Fibroblast of the aortic adventitia (primary cell): ENCODE data around the gene AMIGO3. TPM values are rescaled to one million over a fixed set of nuclear protein-coding genes. Genes with fewer than 3 reads are reported as not detected.
"Not testable (repeated sequence)": the region's sequence is repeated elsewhere in the genome, so short reads cannot be mapped to it uniquely, and the experiment has no call there.

ENCODE experiments used
- DNase-seq: peaks from one replicate; pipeline ENCODE4 v3.0.0-alpha.2; 2010; ENCODE audit warnings: low read depth
- H3K4me3 ChIP-seq: 2 replicates; pipeline ENCODE4 v1.5.1; 2011; ENCODE audit warnings: low read depth, mild to moderate bottlenecking, control low read depth, low read length, moderate library complexity
- CTCF ChIP-seq: IDR thresholded peaks from 2 replicates; pipeline ENCODE4 v1.5.1; 2011; ENCODE audit warnings: mild to moderate bottlenecking, low read length, control low read depth, inconsistent platforms; ENCODE audit not compliant: insufficient read depth
- total RNA-seq: library from RNA; depleted of rRNA; stranded (reverse); fragments of >200 nt; gene quantifications from 2 replicates; pipeline ENCODE4 v1.2.3, GENCODE V29; 2012; ENCODE audit warnings: low replicate concordance

AMIGO3 gene
- total RNA-seq, 1 donor, result 0.27 TPM

- no peak for TF ChIP-seq CTCF
- no peak overlapping the region for H3K4me3 ChIP-seq
- no peak for DNase-seq
Observed at GRCh38 chr3:49699281-49699979, 20.1 kb downstream of the AMIGO3 start.

DNA sequence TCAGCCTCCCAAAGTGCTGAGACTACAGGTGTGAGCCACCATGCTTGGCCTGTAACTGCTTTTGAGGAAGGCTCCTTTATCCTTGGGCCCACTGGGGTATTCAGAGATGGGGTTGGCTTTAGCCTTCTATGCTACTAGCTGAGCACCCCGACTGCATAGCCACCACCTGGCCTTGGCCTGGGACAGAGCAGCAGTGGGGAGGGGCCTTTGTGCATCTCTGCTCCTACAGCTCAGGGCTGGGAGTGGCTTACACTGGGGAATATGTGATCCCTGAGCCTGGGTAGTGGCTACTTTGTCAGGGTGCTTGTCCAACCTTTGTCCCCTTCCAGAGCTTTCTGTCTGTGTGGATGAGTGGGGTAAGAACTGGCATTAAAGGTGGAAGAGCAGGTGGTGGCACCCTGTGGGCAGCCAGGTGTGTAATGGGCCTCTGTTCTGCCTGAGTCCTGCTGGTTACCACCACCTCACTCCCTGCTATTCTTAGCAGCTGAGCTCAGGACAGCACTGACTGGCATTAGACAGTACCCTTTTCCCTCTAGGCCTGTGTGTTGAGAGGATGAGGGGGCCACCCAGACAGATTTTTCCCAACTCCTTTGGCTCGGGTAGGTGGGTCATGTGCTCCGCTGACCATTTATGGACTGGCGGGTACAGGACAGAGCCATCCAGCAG, 24.0 kb downstream of the AMIGO3 start:
- H3K4me3 ChIP-seq, DNase-seq: not testable (repeated sequence)

- H3K4me3 ChIP-seq, DNase-seq: not testable (repeated sequence)
Observed at GRCh38 chr3:49694409-49695070, 24.9 kb downstream of the AMIGO3 start.

GRCh38 chr3:49691481-49691880, 28.0 kb downstream of the AMIGO3 start:
- H3K4me3 ChIP-seq, DNase-seq: not testable (repeated sequence)

DNA sequence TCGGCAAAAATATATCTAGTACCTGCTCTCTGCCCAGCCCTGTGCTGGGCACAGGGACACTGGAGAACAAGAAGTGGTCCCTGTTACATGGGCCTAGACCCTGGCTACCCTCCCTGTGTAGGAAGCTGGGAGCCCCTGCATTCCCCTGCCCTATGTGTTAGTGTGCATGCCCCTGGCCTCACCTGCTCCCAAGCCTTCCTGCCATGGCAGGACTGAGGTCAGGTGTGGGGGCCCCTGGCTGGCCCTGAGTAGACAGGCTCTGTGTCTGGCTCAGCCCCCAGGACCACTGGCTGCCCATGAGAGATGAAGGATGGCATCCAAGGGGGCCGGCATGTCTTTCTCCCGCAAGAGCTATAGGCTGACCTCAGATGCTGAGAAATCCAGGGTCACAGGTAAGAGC, 28.6 kb downstream of the AMIGO3 start:
- H3K4me3 ChIP-seq, result peak overlapping the region; percentile 18
- not testable (repeated sequence) for DNase-seq

DNA sequence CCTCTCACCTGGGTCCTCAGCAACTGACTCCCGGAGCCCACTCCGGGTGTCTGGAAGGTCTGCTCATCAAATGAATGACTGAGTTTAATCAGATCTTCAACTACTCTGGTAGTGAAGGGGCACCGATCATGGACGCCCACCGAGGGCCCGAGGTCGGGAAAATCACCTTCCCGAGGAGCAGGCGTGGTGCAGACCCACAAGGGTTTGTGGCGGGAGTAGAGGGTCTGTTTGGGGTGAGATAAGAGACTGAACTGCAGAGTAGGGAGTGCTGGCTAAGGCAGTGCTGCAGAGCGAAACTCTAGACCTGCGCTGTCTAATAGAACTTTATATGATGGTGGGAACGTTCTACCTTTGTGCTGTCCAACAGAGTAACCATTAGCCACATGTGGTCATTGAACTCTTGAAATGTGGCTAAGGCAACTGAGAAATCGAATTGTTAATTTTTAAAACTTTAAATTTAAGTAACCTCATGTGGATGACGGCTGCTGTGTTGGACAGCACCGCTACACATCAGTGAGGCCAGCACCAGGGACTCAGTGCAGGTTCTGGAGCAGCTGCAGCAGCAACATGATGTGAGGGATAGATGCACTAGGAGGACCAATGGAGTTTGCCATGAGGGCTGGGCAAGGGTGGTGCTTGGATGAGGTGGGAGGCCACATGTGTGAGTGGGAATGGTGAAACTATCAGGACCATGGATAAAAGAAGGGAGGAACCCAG, 29.4 kb downstream of the AMIGO3 start:
- H3K4me3 ChIP-seq, result peak overlapping the region; percentile 93
- DNase-seq, result not testable (repeated sequence)

- peak; percentile 90 for DNase-seq
- peak within 1 kb of the TSS; percentile 93 for H3K4me3 ChIP-seq
- TF ChIP-seq CTCF, result peak; percentile 45
Observed at GRCh38 chr3:49689046-49689907, 30.2 kb downstream of the AMIGO3 start, which contains the start of the genes MST1 and RNF123. MST1 (minus strand) TSS chr3:49689474; CDS start chr3:49688691, 783 bp downstream. RNF123 (plus strand) TSS chr3:49689557; CDS start chr3:49691166, 1,609 bp downstream.

DNA sequence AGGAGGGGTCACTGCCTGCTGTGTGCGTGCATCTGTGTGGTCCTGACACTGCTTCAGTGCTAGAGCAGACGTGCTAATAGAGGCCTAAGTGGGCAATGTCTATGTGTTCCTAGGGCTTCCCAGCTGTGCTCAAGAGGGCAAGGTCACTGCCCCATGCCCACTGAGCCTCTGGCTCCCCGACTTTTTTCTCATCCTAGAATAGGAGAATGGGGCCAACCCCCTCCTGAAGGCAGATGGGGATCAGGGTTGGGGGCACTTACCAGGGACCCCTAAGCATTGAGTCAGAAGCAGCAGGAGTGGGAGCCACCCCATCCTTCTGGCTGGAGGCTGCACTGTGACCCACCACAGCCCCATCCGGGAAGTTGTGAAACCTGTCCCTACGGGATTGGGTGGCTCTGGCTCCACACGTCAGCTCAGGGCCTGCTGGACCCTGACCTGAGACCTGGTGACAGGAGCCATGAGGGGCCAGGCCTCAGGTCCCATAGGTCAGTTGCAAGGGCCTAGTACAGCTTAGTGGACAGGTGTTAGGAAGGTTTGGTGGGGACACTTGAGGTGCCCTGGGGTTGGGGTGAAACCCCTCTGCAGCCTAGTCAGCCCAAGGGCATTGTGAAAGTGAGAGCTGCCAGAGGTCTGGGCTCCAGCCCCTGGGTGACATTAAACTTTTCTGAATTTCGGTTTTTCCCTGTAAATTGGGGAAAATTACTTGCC, 31.0 kb downstream of the AMIGO3 start:
- peak overlapping the region; percentile 93 for H3K4me3 ChIP-seq
- not testable (repeated sequence) for DNase-seq

GRCh38 chr3:49687424-49687795, 32.1 kb downstream of the AMIGO3 start:
- DNase-seq, H3K4me3 ChIP-seq: not testable (repeated sequence)

- DNase-seq, result peak; percentile 23
- peak overlapping the region; percentile 13 for H3K4me3 ChIP-seq
Observed at GRCh38 chr3:49686769-49687423, 32.6 kb downstream of the AMIGO3 start.

- not testable (repeated sequence) for H3K4me3 ChIP-seq, DNase-seq
Observed at GRCh38 chr3:49686346-49686745, 33.1 kb downstream of the AMIGO3 start.

DNA sequence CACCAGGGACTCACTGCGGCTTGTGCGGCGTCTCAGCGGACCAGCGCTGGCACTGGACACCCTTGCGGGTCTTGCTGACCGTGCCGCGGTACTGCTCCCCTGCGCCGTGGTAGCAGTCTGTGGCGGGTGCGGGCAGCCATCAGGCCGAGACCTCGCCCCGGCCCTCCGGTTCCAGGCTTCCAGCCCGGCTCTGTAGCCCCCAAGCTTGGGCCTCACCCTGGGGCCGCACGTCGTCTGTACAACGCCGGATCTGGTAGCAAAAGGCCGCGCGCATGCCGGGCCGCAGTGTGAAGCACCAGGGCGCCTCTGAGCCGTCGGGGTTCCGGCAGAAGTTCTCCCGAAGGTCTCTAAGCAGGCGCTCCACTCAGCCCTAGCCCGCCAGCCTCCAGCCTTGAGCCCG, 33.6 kb downstream of the AMIGO3 start:
- not testable (repeated sequence) for DNase-seq, H3K4me3 ChIP-seq

DNA sequence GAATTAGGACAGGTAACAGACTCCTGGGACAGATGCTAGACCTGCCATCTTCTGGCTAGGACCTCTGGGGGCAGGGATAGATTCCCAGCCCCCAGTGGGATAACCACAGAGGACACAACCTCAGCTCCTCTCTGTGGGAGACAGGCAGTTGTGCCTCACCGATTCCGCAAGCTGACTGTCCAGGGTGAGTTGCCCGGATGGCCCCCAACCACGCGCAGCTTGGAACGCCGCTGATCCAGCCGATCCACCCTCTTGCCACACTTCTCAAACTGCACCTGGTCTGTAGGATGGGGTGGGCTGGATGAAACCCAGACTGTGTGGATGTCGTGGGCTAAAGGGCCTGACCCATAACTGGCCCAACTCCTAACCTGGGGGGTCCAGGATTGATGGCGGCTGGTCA, 34.4 kb downstream of the AMIGO3 start:
- H3K4me3 ChIP-seq, DNase-seq: not testable (repeated sequence)

GRCh38 chr3:49684453-49684852, 35.0 kb downstream of the AMIGO3 start:
- not testable (repeated sequence) for H3K4me3 ChIP-seq

More at GRCh38 chr3:49684453-49684852, 35.0 kb downstream of the AMIGO3 start:
- DNase-seq, result not testable (repeated sequence)
